Measurements from ENCODE around the gene UST.

DNA sequence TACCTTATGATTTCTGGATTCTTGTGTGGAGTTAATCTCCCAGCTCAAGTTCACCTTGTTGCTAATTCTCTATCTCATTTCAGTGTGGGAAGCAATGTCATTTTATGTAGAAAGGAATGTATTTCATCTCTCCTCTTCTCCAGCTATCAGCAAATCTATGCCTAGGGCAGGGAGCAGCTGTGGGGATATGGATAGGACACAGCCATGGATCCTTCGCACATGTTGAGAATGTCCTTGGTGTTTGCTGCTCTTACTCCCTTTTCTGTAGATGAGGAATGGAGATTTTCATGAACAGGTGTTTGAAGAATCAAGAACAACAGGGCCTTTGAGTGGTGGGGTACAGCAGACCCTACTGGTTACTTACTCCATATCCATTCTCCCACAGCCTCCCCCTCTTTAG, 182.0 kb downstream of the UST start:
- TF ChIP-seq, protein P1, sequence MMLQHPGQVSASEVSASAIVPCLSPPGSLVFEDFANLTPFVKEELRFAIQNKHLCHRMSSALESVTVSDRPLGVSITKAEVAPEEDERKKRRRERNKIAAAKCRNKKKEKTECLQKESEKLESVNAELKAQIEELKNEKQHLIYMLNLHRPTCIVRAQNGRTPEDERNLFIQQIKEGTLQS (CRISPR knock-in tag; conservative IDR thresholded peaks at IDR 0.05): no peak
- TF ChIP-seq, protein P2, sequence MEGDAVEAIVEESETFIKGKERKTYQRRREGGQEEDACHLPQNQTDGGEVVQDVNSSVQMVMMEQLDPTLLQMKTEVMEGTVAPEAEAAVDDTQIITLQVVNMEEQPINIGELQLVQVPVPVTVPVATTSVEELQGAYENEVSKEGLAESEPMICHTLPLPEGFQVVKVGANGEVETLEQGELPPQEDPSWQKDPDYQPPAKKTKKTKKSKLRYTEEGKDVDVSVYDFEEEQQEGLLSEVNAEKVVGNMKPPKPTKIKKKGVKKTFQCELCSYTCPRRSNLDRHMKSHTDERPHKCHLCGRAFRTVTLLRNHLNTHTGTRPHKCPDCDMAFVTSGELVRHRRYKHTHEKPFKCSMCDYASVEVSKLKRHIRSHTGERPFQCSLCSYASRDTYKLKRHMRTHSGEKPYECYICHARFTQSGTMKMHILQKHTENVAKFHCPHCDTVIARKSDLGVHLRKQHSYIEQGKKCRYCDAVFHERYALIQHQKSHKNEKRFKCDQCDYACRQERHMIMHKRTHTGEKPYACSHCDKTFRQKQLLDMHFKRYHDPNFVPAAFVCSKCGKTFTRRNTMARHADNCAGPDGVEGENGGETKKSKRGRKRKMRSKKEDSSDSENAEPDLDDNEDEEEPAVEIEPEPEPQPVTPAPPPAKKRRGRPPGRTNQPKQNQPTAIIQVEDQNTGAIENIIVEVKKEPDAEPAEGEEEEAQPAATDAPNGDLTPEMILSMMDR (IDR thresholded peaks at IDR 0.05): no peak
- TF ChIP-seq NFE2L1 (CRISPR knock-in tag; IDR thresholded peaks at IDR 0.05) (no peak), RELA (CRISPR knock-in tag; IDR thresholded peaks at IDR 0.05; ENCODE audit: borderline replicate concordance) (no peak), FOXP1 (CRISPR knock-in tag; IDR thresholded peaks at IDR 0.05; ENCODE audit: borderline replicate concordance) (no peak), JUN (CRISPR knock-in tag; IDR thresholded peaks at IDR 0.05) (no peak), ESRRA (CRISPR knock-in tag; IDR thresholded peaks at IDR 0.05; ENCODE audit: borderline replicate concordance) (no peak), ZBTB21 (CRISPR knock-in tag; IDR thresholded peaks at IDR 0.05; ENCODE audit: borderline replicate concordance) (no peak)
- TF ChIP-seq, protein P3, sequence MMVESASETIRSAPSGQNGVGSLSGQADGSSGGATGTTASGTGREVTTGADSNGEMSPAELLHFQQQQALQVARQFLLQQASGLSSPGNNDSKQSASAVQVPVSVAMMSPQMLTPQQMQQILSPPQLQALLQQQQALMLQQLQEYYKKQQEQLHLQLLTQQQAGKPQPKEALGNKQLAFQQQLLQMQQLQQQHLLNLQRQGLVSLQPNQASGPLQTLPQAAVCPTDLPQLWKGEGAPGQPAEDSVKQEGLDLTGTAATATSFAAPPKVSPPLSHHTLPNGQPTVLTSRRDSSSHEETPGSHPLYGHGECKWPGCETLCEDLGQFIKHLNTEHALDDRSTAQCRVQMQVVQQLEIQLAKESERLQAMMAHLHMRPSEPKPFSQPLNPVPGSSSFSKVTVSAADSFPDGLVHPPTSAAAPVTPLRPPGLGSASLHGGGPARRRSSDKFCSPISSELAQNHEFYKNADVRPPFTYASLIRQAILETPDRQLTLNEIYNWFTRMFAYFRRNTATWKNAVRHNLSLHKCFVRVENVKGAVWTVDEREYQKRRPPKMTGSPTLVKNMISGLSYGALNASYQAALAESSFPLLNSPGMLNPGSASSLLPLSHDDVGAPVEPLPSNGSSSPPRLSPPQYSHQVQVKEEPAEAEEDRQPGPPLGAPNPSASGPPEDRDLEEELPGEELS (CRISPR knock-in tag; IDR thresholded peaks at IDR 0.05): no peak
- TF ChIP-seq, protein P4, sequence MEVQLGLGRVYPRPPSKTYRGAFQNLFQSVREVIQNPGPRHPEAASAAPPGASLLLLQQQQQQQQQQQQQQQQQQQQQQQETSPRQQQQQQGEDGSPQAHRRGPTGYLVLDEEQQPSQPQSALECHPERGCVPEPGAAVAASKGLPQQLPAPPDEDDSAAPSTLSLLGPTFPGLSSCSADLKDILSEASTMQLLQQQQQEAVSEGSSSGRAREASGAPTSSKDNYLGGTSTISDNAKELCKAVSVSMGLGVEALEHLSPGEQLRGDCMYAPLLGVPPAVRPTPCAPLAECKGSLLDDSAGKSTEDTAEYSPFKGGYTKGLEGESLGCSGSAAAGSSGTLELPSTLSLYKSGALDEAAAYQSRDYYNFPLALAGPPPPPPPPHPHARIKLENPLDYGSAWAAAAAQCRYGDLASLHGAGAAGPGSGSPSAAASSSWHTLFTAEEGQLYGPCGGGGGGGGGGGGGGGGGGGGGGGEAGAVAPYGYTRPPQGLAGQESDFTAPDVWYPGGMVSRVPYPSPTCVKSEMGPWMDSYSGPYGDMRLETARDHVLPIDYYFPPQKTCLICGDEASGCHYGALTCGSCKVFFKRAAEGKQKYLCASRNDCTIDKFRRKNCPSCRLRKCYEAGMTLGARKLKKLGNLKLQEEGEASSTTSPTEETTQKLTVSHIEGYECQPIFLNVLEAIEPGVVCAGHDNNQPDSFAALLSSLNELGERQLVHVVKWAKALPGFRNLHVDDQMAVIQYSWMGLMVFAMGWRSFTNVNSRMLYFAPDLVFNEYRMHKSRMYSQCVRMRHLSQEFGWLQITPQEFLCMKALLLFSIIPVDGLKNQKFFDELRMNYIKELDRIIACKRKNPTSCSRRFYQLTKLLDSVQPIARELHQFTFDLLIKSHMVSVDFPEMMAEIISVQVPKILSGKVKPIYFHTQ (CRISPR knock-in tag; IDR thresholded peaks at IDR 0.05): no peak
- TF ChIP-seq, protein P5, sequence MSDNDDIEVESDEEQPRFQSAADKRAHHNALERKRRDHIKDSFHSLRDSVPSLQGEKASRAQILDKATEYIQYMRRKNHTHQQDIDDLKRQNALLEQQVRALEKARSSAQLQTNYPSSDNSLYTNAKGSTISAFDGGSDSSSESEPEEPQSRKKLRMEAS (CRISPR knock-in tag; IDR thresholded peaks at IDR 0.05): no peak

Data from WTC11 (cell line).